CD4-positive, alpha-beta T cell treated with Interleukin-17A for 4 hours (primary cell): ENCODE measurements around the gene PPP2R2B.
"Not testable (repeated sequence)": the region's sequence is repeated elsewhere in the genome, so short reads cannot be mapped to it uniquely, and the experiment has no call there.

ENCODE experiments used
- DNase-seq: peaks from one replicate; pipeline ENCODE4 v3.0.0-alpha.2; 2020; ENCODE audit warnings: mixed read lengths

PPP2R2B gene

DNA sequence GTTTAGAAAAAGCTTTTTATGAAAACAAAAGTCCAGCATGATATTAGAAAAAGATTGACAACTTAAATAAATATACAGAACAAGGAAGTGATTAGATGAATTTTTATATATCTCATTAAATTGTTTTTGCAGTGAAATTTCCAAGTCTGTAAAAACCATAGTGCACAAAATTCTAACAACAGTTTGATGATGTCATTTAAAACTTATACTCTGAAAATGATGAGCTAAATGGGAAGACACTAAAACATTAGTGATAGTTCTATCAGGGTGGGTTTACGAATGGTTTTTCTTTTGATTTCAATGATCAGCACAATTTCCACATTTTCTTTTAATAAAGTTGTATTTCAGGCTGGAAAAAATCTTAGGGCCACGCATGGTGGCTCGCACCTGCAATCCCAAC is 236.1 kb downstream of the PPP2R2B start:
- no peak for DNase-seq

DNA sequence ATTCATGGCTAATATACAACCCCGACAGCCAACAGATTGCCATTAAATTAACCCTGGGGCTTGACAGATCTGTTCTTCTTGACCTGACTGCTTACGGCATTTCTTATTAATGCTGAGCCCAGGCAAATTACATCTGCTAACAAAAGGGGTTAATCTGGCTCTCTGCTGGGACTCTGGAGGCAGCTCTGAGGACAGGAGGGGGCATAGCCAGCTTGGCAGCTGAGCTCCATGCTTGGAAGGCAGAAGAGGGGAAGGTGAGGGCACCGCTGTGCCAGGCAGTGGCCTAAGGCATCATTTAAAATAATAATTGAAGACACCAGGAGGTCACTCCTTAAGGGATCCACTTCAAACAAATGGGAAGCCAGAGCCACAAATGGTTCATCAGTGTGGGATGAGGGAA is 236.6 kb downstream of the PPP2R2B start:
- DNase-seq: no peak

DNA sequence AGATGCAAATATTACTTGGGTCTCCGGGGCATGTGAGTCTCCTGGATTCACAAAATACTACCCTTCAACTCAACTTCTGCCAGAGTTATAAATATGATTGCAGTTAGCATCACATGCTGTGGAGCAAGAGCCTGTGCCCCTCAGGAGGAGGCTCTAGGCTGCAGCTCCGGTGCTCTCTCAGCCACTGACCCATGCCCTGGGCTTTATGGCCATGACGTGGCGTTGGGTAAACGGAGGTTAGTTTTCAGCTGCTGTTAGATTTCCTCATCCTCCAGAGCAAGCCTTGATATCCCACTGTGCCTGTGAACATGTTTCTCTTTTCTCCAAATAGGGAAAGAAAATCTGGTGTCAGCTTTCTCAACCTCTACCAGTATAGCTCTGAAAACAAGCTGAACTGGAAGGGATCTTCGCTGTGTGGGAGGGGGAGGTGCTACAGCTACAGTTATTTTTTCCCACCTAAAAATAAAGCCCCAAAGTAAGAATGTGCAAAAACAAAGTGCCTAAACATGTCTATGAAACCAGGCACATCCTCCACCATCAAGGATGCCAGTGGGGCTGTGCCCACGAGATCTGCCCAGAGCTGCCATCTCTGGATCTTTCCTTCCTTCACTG is 238.2 kb downstream of the PPP2R2B start:
- no peak for DNase-seq

DNA sequence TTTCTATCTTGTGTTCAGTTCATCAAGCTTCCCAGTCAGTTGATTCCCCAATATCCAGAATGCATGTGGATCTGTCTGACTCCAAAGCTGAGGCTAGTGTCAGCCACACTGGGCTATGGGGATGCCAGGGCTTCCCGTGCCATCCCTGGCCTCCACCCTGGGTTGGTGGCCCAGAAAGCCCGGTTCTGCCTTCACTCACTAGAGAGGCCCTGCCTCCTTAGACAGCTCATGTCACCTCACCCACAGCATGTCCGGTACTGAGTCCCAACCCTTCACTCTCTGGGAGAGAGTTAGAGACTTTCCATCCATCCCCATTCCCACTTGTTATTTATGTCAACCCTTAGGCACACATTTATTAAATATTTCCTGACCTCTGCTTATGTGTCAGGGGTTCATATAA is 243.1 kb downstream of the PPP2R2B start:
- DNase-seq: no peak

DNA sequence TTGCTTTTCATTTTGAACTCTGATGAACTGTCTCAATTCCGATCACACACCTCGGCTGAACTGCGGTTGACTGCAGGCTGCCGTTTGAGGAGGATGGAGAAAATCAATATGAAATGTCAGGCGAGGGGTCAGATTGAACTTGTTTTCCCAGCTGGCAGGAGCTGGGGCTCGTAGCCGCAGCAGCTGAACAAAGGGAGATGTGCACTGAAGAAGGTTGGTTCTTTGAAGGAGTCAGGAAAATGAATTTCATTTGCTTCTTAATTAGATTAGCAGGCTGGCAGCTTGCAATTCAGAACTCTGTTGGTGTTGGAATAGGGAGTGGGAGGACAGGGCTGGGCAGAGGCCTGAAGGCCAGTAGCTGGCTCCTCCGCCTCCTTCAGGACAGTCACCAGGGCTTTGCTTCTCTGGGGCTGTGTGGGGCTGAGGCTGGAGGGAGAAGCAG is 245.2 kb downstream of the PPP2R2B start:
- DNase-seq: no peak

DNA sequence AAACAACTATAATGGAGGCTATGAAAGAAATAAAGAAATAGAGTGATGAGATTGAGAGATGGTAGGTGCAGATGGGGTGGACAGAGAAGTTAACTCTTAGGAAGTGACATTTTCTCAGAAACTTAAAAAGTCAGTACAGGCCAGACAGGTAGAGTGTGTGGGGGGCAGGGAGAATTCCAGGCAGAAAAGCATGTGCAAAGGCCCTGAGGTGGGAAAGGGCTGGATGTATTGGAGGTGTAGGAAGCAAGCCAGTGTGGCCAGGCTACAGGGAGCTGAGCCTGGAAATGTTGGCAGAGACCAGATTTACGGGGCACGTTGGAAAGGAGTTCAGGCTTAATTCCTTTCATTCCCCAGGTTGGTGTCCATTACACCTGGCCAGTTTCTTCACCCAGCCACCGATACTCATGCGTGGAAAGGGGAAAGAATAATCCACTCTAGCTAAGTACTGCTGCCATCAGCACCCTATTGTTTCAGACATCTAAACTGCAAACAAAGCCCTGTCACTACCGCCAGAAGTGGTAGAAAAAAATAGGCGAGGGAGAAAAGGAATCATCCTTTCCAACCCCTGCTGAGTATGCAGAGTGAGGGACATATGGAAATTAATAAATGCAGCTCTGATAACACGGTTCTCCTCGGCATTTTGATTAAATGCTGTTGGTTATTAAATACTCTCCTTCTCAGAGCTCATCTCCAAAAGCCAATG is 245.8 kb downstream of the PPP2R2B start:
- DNase-seq: no peak

DNA sequence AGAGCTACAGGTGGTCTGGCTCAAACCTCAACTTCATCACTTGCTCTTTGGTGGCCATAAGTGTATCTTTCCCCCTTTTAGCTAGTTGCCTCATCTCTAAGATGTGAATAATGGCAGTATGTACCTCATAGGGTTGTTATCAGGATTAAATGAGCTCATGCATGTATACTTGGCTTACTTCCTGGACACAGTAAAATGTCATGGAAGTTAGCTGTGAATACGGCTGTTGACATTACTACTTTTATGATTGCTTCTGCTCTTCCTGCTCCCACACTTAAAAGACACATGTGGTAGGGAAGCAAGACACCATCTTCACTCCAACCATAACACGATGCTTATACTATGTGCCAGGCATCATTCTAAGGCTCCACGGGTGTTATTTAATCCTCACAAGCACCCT is 248.1 kb downstream of the PPP2R2B start:
- no peak for DNase-seq

DNA sequence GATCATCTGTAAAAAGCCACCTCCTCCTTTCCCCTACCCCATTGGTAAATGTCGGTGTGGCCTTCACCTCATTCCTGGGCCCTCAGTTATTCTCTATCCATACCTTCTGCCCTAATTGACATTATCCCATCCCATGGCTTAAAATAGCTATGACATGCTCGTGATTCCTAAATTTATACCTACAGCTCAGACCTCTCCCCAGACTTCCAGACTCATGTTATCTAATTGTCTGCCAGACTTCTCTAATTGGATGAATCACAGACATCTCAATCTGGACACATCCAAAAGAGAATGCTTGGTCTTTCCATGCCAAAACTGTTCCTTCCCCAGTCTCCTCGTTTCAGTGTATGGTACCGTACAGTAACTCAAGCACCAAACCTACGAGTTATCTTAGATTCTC is 249.6 kb downstream of the PPP2R2B start:
- DNase-seq: no peak

DNA sequence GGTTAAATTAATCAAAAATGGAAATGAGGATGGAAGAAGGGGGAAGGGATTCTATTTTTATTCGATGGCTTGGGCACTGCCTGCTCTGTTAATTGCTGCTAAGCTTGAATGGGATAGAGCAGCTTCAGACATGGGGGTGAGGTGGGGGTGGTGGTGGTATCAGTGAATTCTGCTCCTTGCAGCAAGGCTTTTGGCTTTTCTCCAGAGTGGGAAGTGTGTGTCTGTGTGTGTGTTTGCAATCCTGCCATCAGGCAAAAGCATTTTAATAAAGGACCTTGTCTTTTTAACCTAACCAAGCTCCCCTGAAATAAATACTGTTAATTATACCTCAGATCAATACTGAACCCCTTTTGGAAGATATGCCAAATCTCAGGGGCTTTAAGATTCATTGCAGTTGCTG is 251.6 kb downstream of the PPP2R2B start:
- DNase-seq: no peak

DNA sequence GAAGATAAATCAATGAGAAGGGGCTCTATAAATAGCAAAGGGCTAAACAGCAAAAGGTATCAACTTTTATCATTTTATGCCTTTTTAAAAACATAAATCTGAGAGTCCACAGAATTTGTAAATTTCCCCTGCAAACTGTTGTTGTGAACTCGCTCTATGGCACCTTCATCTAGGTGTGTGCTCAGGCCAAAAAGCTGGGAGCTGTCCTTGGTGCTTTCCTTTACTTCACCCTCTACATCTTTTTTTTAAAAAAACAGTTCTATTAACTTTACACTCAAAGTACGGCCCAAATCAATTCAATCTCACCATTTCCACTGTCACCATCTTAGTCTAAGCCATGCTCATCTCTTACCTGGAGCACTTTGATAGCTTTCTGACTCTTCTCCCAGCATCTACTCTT is 254.4 kb downstream of the PPP2R2B start:
- no peak for DNase-seq

DNA sequence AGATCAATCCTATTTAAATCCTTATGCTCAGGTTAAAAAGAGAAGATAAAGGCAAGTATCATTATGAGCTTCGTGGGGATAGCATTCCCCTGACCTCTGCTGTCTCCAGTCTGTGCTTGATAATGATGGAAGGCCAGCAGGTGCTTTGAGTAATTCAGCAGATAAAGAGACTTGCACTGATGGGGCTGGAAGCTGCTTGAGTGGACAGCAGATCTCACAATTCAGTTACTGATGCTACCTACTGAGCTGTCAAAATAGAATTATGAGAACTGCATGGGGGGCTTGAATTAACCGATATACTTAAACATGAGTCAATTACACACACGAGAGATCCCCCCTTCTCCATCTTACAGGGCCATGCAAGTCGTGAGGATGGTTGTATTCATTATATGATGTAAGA is 254.9 kb downstream of the PPP2R2B start:
- no peak for DNase-seq

DNA sequence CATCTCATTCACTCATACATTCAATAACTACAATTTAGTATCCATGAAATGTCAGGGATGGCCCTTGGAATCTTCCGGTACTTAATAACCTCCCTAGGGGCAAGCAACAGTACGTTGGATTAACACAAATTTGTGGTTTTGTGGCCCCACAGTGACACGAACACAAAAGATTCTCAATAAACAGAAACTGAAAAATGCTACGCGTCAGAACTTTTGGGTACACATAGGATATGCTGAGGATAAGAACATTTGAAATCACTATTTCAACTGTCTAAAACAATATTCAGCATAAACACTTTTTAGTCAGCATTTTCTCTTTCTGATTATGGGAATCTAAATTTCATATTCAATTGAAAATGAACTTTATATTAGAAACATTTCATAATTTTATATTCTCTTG is 255.5 kb downstream of the PPP2R2B start:
- no peak for DNase-seq

DNA sequence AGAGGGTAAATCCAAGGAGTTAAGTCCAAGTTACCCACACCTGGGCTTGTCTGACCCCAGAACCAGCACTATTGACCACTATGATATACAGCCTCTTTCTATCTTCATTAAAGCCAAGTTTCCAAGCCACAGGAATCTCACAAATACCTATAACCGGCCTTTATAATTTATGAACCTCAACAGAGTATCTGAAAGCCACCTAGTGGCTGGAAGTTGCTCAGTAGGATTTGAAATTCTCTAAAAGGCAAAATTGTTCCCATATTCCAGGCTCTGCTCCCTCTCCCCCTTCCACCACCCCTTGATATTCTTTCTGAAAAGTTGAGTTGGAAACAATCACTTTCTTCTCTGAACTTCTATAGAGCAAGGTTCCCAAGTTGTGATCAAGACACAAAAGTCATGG is 256.2 kb downstream of the PPP2R2B start:
- no peak for DNase-seq

DNA sequence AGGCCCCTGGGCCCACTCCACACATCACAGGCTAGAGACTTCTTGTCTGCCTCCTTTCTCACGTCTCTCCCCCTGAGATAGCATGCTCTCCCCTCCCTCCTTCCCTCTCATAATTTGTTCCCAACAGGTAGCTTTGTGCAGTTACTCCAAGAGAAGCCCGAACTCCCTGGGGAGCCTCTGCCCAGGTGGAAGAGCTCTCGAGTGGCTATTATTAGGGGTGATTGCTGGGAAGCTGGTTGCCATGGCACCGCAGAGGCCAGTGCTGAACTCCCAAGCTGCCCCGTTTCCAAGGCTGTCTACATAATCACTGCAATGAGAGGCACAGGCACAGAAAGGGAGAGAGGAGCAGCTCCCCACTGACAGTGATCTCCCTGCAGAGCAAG is 257.9 kb downstream of the PPP2R2B start:
- no peak for DNase-seq

DNA sequence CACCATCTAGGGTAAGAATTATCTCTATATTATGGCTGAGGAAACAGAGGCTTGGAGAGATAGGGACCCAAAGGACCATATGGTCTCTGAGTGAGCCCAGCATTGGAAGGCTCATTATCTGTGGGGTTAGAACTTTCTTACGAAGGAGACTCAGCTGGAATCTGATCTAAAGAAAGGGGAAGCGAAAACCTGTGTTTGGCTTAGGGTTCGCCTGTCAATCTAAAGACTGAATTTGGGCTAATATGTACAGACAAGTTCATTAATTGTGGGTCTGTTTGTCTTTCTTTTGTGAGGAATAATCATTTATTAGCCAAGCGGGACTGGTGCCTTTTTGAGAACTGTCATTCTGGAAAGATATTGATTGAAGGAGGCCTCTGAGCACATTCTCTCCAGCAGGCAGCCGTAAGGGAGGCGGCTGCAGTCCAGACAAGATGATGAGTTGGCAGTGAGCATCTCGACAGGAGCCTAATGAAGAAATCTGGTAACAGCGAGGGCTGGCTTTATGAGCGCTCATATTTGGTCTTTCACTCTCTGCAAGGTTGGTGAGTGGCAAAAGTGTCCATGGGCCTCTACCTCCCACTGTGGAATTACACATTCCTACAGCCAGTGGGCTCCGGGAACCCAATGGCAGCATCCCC is 258.4 kb downstream of the PPP2R2B start:
- DNase-seq: no peak

DNA sequence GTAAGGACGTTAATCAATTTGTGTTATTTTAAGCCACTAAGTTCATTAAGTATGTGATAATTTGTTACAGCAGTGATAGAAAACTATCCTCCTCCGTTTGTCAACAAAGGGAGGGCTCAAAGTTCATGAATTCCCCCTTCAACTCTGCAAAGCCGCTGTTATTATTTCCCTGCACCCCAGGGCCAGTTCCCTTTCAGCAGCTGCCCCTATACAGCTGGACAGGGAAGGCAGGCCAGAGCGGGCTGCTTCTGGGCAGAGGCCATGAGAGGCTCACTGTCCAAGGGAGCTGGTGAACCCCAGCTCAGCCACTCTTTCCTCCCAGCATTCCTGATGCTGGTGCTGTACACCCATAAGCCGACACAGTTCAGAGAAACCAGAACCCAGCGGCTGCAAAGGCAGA is 260.1 kb downstream of the PPP2R2B start:
- no peak for DNase-seq

DNA sequence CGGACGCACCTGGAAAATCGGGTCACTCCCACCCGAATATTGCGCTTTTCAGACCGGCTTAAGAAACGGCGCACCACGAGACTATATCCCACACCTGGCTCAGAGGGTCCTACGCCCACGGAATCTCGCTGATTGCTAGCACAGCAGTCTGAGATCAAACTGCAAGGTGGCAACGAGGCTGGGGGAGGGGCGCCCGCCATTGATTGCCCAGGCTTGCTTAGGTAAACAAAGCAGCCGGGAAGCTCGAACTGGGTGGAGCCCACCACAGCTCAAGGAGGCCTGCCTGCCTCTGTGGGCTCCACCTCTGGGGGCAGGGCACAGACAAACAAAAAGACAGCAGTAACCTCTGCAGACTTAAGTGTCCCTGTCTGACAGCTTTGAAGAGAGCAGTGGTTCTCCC is 268.8 kb downstream of the PPP2R2B start:
- DNase-seq: not testable (repeated sequence)

DNA sequence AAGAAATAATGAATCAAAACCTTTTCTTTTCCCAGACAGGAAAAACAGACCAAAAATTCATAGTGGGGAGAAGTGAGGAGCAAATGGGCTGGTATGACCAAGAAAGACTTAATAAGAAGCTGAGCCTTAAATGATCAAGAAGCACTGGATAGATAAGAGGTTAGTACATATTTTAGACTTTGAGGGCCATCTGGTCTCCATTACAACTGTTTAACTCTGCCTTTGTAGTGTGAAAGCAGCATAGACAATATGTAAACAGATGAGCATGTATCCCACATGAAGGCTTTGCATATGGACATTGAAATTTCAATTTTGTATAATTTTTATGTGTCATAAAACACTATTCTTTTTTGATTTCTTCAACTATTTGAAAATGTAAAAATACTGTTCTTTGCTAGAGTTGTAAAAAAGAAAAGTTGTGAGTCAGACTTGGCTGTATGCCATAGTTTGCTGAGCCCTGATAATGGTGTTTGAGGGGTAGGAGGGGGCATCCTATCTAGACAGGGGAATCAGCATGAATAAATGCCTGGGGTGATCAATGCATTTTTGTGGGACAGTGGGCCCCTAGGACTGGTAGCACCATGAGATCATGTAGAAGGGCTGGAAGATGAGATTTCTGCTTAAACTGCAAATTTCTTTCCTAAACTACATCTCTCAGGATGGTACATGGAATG is 270.8 kb downstream of the PPP2R2B start:
- DNase-seq: no peak

DNA sequence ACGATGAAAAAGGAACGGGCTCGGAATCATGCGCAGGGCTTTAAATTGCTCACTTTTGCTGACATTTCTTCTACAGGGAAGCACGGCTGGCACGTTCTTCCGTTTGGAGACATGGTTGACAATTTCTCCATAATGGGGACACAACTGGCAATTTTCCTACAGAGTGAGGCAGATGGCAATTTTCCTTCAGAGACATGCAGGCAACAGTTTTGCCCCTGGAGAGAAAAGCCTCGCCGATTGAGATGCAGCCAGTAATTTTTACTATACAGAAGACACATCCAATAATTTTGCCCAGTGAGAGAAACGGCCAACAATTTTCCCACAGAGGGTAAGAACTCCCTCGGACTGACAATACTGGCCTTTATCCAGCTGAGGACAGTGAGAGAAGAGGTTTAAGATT is 271.7 kb downstream of the PPP2R2B start:
- no peak for DNase-seq

DNA sequence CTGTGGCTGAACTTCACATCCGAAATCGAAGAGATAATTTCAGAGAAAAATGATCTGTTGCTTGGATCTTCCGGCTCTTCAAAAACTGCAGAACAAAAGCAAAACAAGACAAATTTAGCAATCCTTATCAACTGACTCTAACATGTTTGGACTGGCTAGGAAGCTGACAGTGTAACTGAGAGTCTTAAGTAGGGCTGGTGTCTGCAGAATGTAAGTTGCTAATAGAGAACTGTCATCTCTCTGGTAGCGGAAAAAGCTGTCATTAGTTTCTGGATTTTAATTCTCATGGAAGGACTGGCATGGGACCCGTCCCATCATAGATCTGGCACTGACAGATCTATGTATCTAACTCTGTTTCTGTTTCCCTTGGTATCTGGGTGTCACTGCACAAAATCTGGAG is 278.2 kb downstream of the PPP2R2B start:
- DNase-seq: no peak

DNA sequence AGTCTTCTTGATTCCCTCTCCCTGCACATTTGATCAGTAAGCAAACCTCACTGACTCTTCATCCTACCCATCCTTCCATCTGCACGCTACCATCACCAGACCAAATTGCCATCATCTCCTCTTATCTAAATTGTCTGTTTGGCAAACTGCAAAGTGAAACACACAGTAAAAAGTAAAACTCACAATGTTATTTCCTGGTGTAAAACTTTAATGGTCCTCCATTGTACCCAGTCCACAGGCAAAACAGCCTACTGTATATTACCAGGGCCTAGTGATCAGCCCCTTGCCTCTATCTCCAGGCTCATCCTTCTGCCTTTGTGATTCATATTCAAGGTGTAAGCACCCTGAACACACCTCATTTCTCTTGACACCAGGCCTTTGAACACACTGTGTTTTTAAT is 279.3 kb downstream of the PPP2R2B start:
- no peak for DNase-seq

DNA sequence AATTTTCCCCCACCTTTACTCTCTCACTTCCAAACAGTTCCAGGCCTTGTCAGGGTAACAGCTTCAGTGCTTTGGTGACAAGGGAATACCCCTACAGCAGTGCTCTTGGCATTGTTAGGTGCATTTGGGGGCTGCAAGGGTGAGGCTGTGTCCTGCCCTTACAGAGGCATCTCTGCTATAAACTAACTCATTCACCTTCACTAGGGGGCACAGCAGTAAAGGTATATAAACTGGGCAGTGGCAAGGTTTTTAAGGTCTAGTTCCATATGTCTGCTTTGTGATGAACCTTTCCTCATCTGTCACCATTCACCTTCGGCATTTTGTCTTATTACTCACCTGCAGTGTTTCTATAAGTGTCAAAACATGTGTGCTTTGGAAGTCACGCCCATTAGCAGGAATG is 283.5 kb downstream of the PPP2R2B start:
- no peak for DNase-seq

DNA sequence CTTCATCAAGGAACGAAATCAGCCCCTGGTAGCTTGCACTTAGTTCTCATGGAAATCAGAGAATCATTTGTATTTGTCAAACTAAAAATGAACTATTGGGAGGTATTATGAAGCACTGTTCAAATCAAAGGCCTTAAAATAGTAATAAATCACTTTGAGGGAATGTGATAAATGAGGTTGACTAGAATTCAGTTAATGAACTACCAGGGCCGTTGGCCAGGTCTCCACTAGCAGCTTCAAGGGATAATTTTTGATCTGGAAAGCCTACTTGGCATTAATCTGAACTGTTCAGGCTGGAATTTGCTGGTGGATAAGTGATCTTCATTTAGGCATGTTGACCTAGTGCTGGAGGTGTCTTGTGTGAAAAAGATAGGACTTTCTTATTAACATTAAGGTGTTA is 286.2 kb downstream of the PPP2R2B start:
- DNase-seq: no peak

DNA sequence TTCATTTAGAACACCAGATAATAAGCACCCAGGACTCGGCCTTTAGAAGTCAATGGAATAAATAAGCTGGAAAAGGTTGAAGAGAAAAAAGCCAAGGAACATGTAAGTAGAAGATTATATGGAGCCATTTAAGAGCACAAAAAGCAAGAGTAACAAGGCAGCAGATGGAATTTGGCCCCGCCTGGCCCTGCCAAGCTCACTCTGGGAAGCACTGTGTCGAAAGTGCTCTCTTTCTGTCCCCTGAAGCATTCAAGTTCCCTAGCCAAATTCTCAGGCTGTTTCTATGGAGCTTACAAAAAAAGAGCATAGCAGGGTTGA is 289.6 kb downstream of the PPP2R2B start:
- DNase-seq: no peak
